ENCODE measurements around the gene SNRNP27. TPM values are rescaled to one million over a fixed set of nuclear protein-coding genes. Genes with fewer than 3 reads are reported as not detected.

SNRNP27 gene, protein sequence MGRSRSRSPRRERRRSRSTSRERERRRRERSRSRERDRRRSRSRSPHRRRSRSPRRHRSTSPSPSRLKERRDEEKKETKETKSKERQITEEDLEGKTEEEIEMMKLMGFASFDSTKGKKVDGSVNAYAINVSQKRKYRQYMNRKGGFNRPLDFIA
- total RNA-seq (2012; rRNA removed): 42.8 and 49.6 TPM in 2 replicates

DNA sequence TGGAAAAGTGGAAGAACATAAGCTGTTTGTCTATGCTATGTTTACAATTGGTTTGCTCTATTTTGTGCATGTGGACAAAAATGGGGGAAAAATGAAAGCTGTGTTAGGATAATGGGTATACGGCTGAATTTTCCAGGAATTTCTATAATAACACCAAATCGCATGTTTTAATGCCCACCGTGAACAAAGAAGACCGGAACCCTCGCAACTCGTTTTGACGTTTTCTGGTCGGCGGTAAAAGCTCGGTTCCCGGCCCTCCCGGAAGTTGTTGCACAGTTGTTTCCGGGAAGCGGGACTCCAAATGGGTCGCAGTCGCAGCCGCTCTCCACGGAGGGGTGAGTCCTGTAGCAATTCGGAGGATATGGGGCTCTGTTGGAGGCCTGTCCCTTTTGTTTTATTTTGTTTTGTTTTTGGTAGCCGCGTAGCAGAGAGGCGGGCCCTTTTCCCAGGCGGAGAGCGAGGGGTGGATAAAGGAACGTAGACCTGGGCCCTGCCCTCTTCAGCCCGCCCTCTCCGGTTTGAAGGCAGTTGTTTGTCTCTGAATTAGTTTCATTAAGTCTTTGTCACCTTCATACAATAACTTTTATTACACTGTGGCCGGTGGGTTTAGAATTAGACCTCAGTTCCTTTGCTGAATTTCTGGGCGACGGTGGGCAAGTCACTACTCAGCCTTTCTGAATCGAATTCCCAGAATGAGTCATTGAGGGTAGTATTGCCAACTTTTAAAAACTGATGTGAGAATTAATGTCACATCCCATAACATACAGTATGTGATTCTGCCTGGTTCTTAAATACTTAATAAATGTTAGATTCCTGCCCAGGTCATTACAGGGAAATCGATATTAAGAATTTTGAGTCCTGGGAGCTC, at the start of gene SNRNP27:
Gene SNRNP27 (plus strand): TSS at position 273 of the 868 bp plus-strand sequence. CDS start 29 bp downstream, at position 302.
- H3K4me3 ChIP-seq (ENCODE audit: low read length): peak within 1 kb of the TSS; percentile 88
- H3K4me1 ChIP-seq (ENCODE audit: control insufficient read depth, insufficient read depth, low read length): peaks cover 10% of the 10 kb centered on the region

DNA sequence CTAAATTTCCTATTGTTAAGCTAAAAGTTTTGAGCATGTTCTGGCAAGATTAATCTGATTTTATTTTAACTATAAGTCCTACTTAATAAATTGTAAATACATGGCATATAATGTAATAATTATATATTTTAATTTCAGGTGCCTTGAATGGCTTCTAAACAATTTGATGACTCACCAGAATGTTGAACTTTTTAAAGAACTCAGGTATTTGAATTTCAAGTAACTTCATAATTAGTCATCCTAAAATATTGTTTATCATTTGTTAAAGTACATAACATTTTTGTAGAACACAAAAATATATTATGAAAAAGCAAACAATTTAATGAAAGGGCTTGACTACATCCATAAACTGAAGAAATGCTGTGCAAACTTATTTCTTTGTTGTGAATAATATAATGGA, 49.8 kb upstream of the SNRNP27 start:
- no peaks in the 10 kb centered on the region for H3K27me3 ChIP-seq (ENCODE audit: control insufficient read depth, insufficient read depth, low read length)

More for the DNA sequence above, at the start of gene SNRNP27:
- Histone ChIP-seq H3K27me3 (ENCODE audit: control insufficient read depth, insufficient read depth, low read length) (no peaks in the 10 kb centered on the region), H3K36me3 (ENCODE audit: insufficient read depth, low read length) (peaks cover 31% of the 10 kb centered on the region), H3K9ac (ENCODE audit: low read depth, low read length) (peak within 1 kb of the TSS; percentile 92), H3K9me3 (replicated peaks; ENCODE audit: low read length) (no peaks in the 10 kb centered on the region), H3K4me2 (ENCODE audit: low read length) (peak within 1 kb of the TSS; percentile 89)

DNA sequence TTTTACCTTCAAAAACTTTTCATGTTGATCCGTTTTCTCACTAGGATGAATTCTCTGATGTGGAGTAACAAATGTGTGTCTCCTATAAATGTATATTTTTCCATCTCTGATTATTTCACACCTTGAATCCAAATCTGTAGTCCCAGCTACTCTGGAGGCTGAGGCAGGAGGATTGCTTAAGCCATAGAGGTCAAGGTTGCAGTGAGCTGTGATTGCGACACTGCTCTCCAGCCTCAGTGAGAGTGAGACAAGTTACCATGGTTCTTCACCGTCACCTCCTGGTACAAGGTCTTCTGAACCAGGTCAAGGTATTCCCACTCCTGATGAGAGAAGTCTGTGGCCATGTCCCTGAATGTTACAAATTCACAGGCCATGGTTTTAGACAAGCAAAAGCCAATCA, 49.2 kb upstream of the SNRNP27 start:
- Histone ChIP-seq H3K27me3 (ENCODE audit: control insufficient read depth, insufficient read depth, low read length) (no peaks in the 10 kb centered on the region), H3K4me1 (ENCODE audit: control insufficient read depth, insufficient read depth, low read length) (no peaks in the 10 kb centered on the region), H3K36me3 (ENCODE audit: insufficient read depth, low read length) (peaks cover 15% of the 10 kb centered on the region), H3K4me2 (ENCODE audit: low read length) (no peak overlapping the region), H3K9ac (ENCODE audit: low read depth, low read length) (no peak overlapping the region), H3K4me3 (ENCODE audit: low read length) (no peak overlapping the region), H3K9me3 (replicated peaks; ENCODE audit: low read length) (no peaks in the 10 kb centered on the region)

More for the DNA sequence above, 49.8 kb upstream of the SNRNP27 start:
- Histone ChIP-seq H3K36me3 (ENCODE audit: insufficient read depth, low read length) (peaks cover 15% of the 10 kb centered on the region), H3K9me3 (replicated peaks; ENCODE audit: low read length) (no peaks in the 10 kb centered on the region), H3K4me1 (ENCODE audit: control insufficient read depth, insufficient read depth, low read length) (no peaks in the 10 kb centered on the region), H3K4me2 (ENCODE audit: low read length) (no peak overlapping the region), H3K4me3 (ENCODE audit: low read length) (no peak overlapping the region), H3K9ac (ENCODE audit: low read depth, low read length) (no peak overlapping the region)

DNA sequence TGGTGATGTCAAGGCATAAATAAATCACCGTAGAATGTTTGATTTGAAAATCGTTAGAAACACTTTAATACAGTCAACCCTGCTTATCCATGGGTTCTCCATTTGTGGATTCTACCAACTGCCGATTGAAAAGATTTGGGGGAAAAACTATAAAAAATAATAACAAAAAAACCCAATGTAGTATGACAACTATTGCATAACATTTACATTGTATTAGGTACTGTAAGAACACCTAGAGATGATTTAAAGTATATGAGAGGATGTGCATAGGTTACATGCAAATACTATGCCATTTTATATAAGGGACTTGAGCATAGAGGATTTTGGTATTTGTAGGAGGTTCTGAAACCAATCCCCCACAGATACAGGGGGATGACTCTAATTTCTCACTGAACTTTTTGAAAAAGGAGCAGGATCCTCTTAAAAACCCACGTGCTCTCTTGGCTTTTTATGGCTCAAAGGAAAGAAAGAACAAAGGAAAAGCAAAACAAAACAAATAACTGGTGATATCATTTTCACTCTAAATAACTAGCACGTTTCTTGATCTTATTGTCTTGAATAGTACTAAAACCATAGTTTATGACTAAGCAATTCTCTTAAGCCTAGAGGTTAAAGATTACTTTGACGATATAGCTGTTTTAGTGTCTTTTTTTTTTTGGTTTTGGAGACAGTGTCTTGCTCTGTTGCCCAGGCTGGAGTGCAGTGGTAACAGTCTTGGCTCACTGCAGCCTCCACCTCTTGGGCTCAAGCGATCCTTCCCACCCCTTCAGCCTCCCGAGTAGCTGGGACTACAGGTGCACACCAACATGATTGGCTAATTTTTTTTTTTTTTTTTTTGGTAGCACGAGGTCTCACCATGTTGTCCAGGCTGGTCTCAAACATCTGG, 47.3 kb upstream of the SNRNP27 start:
- no peak overlapping the region for H3K9ac ChIP-seq (ENCODE audit: low read depth, low read length)
- no peak overlapping the region for H3K4me2 ChIP-seq (ENCODE audit: low read length)
- H3K4me3 ChIP-seq (ENCODE audit: low read length): no peak overlapping the region
- H3K4me1 ChIP-seq (ENCODE audit: control insufficient read depth, insufficient read depth, low read length): no peaks in the 10 kb centered on the region
- no peaks in the 10 kb centered on the region for H3K27me3 ChIP-seq (ENCODE audit: control insufficient read depth, insufficient read depth, low read length)
- H3K36me3 ChIP-seq (ENCODE audit: insufficient read depth, low read length): peaks cover 11% of the 10 kb centered on the region
- no peaks in the 10 kb centered on the region for H3K9me3 ChIP-seq (replicated peaks; ENCODE audit: low read length)

DNA sequence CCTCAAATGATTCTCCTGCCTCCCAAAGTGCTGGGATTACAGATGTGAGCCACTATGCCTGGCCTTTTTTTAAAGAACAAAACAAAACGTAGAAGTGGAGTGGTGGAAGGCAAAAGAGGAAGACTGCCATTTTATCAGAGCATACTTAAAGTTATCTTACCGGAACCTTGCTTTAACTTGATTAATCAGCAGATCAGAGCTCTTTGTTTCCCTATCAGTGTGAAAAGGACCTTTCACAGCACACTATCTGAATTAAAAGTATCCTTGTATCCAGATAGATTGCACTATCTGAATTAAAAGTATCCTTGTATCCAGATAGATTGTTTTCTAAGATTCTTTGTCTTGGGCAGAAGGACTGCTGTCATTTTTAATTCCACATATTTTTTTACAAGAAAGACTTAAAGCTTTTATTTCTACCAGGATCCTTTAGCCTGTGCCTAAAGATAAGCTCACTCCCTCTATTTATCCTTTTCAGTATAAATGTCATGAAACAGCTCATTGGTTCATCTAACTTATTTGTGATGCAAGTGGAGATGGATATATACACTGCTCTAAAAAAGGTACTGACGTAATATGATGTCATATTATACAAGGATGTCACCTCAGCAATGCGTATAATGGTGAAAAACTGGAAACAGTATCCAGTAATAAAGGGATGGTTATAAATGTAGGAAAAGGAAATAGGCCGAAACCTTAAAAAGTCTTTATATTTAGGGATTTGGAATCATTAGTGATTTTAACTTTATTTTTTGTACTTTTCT, 46.5 kb upstream of the SNRNP27 start:
- peaks cover 11% of the 10 kb centered on the region for H3K36me3 ChIP-seq (ENCODE audit: insufficient read depth, low read length)
- no peaks in the 10 kb centered on the region for H3K9me3 ChIP-seq (replicated peaks; ENCODE audit: low read length)
- H3K4me3 ChIP-seq (ENCODE audit: low read length): no peak overlapping the region
- H3K4me2 ChIP-seq (ENCODE audit: low read length): no peak overlapping the region
- no peaks in the 10 kb centered on the region for H3K4me1 ChIP-seq (ENCODE audit: control insufficient read depth, insufficient read depth, low read length)
- no peaks in the 10 kb centered on the region for H3K27me3 ChIP-seq (ENCODE audit: control insufficient read depth, insufficient read depth, low read length)
- H3K9ac ChIP-seq (ENCODE audit: low read depth, low read length): no peak overlapping the region

DNA sequence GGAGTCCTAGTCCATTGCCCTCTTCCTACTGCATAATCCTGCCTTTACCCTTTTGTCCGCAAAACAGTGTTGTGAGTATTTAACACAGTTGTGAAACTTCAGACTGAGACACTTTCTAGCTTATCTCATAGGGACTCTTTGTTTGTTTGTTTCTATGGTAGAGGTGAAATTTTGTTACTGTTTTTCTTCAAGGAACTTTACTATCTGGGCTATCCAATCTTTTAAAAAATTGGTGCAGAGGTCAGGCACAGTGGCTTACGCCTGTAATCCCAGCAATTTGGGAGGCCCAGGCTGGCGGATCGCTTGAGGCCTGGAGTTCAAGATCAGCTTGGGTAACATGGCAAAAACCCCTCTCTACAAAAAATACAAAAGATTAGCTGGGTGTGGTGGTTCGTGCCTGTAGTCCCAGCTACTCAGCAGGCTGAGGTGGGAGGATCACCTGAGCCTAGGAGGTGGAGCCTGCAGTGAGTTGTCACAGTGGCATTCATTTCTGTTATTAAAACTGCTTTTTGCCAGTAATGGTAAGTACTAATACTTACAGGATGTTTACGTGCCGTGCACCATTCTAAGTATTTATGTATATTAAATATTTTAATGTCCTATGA, 45.5 kb upstream of the SNRNP27 start:
- Histone ChIP-seq H3K27me3 (ENCODE audit: control insufficient read depth, insufficient read depth, low read length) (no peaks in the 10 kb centered on the region), H3K36me3 (ENCODE audit: insufficient read depth, low read length) (peaks cover 11% of the 10 kb centered on the region), H3K9ac (ENCODE audit: low read depth, low read length) (no peak overlapping the region), H3K4me1 (ENCODE audit: control insufficient read depth, insufficient read depth, low read length) (no peaks in the 10 kb centered on the region), H3K4me3 (ENCODE audit: low read length) (no peak overlapping the region), H3K9me3 (replicated peaks; ENCODE audit: low read length) (no peaks in the 10 kb centered on the region), H3K4me2 (ENCODE audit: low read length) (no peak overlapping the region)

DNA sequence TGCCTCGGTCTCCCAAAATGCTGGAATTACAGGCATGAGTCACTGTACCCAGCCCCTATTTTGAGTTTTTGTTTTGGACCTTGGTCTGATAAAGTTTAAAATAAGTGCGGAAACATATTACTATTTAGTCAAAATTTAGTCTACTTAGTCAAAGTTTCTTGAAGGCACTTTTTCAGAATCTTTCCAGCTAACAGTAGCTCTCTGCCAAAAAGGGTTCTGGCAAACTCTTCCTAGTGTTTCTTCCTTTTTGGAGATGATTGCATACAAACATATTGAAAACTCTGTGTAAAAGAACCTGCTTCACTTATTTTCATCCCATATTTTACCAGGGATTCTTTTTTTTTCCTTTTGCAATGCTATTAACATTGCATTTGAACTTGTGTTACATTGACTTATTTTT, 35.5 kb upstream of the SNRNP27 start:
- H3K4me2 ChIP-seq (ENCODE audit: low read length): no peak overlapping the region
- H3K9me3 ChIP-seq (replicated peaks; ENCODE audit: low read length): no peaks in the 10 kb centered on the region
- H3K9ac ChIP-seq (ENCODE audit: low read depth, low read length): no peak overlapping the region
- H3K4me3 ChIP-seq (ENCODE audit: low read length): no peak overlapping the region
- H3K27me3 ChIP-seq (ENCODE audit: control insufficient read depth, insufficient read depth, low read length): no peaks in the 10 kb centered on the region
- no peaks in the 10 kb centered on the region for H3K4me1 ChIP-seq (ENCODE audit: control insufficient read depth, insufficient read depth, low read length)
- peaks cover 3% of the 10 kb centered on the region for H3K36me3 ChIP-seq (ENCODE audit: insufficient read depth, low read length)

DNA sequence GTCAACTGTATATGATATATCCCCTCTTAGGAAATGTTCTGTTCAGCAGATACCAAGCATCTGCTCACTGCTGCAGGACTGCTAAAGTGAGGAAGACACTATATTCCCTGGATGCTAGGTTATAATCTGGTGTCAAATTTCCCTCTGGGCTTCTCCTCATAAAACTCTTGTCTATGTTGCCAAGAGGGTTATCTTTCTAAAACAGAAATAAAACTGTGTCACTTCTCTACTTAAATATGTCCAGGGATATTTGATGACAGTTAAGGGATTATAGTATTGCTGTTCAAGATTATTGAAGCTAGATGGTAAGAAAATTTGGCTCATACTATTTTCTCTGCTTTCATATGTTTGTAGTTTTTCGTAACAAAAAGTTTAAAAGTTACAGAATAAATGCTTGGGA, 30.5 kb upstream of the SNRNP27 start:
- H3K4me2 ChIP-seq (ENCODE audit: low read length): no peak overlapping the region
- H3K9ac ChIP-seq (ENCODE audit: low read depth, low read length): no peak overlapping the region
- H3K4me1 ChIP-seq (ENCODE audit: control insufficient read depth, insufficient read depth, low read length): no peaks in the 10 kb centered on the region
- H3K27me3 ChIP-seq (ENCODE audit: control insufficient read depth, insufficient read depth, low read length): no peaks in the 10 kb centered on the region
- H3K4me3 ChIP-seq (ENCODE audit: low read length): no peak overlapping the region
- no peaks in the 10 kb centered on the region for H3K9me3 ChIP-seq (replicated peaks; ENCODE audit: low read length)
- H3K36me3 ChIP-seq (ENCODE audit: insufficient read depth, low read length): peaks cover 29% of the 10 kb centered on the region

DNA sequence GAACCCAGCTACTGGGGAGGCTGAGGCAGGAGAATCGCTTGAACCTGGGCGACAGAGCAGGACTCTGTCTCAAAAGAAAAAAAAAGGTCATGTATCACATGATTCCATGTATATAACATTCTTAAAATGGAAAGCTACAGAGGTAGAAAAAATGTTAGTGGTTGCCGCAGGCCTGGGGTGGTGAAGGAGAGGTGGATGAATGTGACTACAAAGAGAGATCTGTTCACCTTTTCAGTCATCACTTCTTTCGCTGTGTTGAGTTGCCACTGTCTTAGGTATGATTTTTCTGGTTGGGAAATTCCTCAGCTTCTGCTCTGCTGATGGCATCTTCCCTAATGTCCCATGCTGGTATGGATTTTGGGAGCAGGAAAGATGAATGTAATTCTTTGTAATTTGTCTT, 5.3 kb upstream of the SNRNP27 start:
- Histone ChIP-seq H3K9ac (ENCODE audit: low read depth, low read length) (no peak overlapping the region), H3K36me3 (ENCODE audit: insufficient read depth, low read length) (no peaks in the 10 kb centered on the region), H3K4me1 (ENCODE audit: control insufficient read depth, insufficient read depth, low read length) (peaks cover 2% of the 10 kb centered on the region), H3K4me3 (ENCODE audit: low read length) (no peak overlapping the region), H3K27me3 (ENCODE audit: control insufficient read depth, insufficient read depth, low read length) (no peaks in the 10 kb centered on the region), H3K9me3 (replicated peaks; ENCODE audit: low read length) (no peaks in the 10 kb centered on the region), H3K4me2 (ENCODE audit: low read length) (no peak overlapping the region)

DNA sequence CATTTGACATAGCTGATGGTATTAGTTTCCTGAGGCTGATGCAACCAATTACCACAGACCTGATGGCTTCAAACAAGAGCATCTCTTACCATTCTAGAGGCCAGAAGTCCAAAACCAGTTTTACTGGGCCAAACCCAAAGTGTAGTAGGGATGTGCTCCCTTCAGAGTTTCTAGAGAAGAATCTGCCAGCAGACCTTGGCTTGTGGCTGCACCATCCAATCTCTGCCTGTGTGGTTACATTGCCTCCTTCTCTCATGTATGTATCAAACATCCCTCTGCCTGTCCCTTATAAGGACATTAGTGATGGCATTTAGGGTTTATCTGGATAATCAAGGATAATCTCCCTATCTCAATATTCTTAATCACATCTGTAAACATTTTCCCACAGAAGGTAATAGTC, 4.5 kb upstream of the SNRNP27 start:
- Histone ChIP-seq H3K9ac (ENCODE audit: low read depth, low read length) (no peak overlapping the region), H3K4me3 (ENCODE audit: low read length) (no peak overlapping the region), H3K4me1 (ENCODE audit: control insufficient read depth, insufficient read depth, low read length) (peaks cover 4% of the 10 kb centered on the region), H3K4me2 (ENCODE audit: low read length) (no peak overlapping the region), H3K36me3 (ENCODE audit: insufficient read depth, low read length) (no peaks in the 10 kb centered on the region), H3K9me3 (replicated peaks; ENCODE audit: low read length) (no peaks in the 10 kb centered on the region), H3K27me3 (ENCODE audit: control insufficient read depth, insufficient read depth, low read length) (no peaks in the 10 kb centered on the region)
